ENCODE measurements around the gene RUFY4. TPM values are rescaled to one million over a fixed set of nuclear protein-coding genes. Genes with fewer than 3 reads are reported as not detected.

Gene RUFY4
- total and polyA plus RNA-seq, 2 of the 13 experiments (the other 11 are each of a cell fraction or from before 2014, with no cell fraction given): not detected

- POLR2A ChIA-PET: no interaction called here
Observed at GRCh38 chr2:218023636-218024035, 45.4 kb upstream of the RUFY4 start.

More at GRCh38 chr2:218023636-218024035, 45.4 kb upstream of the RUFY4 start:
- Histone ChIP-seq H3K4me2 (ENCODE audit: low read depth, low read length) (no peak overlapping the region), H3K9me3 (ENCODE audit: low read length) (no peaks in the 10 kb centered on the region), H4K20me1 (ENCODE audit: insufficient read depth, low read length) (no peaks in the 10 kb centered on the region), H3K79me2 (ENCODE audit: insufficient read depth, low read length) (no peaks in the 10 kb centered on the region), H3K4me1 (ENCODE audit: insufficient read depth, low read length) (no peaks in the 10 kb centered on the region), H2AFZ (ENCODE audit: low read length) (no peak overlapping the region), H3K36me3 (replicated peaks in 1 of 2; ENCODE audit: control insufficient read depth in 1 of 2, insufficient read depth in 2 of 2, low read length in 2 of 2) (no peaks in the 10 kb centered on the region), H3K9ac (ENCODE audit: insufficient read depth, low read depth, low read length) (no peak overlapping the region), H3K4me3 (replicated peaks in 1 of 3; ENCODE audit: insufficient read depth in 1 of 3, low read depth in 2 of 3, low read length in 3 of 3) (no peak overlapping the region), H3K27me3 (ENCODE audit: control insufficient read depth in 1 of 2, insufficient read depth in 2 of 2, low read length in 2 of 2) (peaks cover 5 to 59% of the 10 kb centered on the region in 2 experiments; a peak in 4 of 5 replicates), H3K27ac (ENCODE audit: extremely low read length, insufficient read depth, low read length) (no peak overlapping the region)
- FAIRE-seq (no peak), ATAC-seq (no peak), DNase-seq (ENCODE audit: low spot score) (no peak)
- BruUV-seq (replicated peaks): no TSS peak
- in situ Hi-C loops (cut with HindIII; ENCODE audit: extremely low pct_ligation_motif_present, low pct_unique_long_range_greater_than_20kb): no loop called here
- CTCF ChIA-PET (ENCODE audit: low intra/inter-chr PET ratio, low total read pairs): no interaction called here
- intact Hi-C loops (cut with micrococcal nuclease; ENCODE audit: unreplicated experiment): no loop called here
- 11% methylated on average over 3 of the region's 3 CpGs for WGBS (ENCODE audit: low lambda C conversion rate)
- TF ChIP-seq, protein P1, sequence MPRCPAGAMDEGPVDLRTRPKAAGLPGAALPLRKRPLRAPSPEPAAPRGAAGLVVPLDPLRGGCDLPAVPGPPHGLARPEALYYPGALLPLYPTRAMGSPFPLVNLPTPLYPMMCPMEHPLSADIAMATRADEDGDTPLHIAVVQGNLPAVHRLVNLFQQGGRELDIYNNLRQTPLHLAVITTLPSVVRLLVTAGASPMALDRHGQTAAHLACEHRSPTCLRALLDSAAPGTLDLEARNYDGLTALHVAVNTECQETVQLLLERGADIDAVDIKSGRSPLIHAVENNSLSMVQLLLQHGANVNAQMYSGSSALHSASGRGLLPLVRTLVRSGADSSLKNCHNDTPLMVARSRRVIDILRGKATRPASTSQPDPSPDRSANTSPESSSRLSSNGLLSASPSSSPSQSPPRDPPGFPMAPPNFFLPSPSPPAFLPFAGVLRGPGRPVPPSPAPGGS (CRISPR knock-in tag; IDR thresholded peaks at IDR 0.05): no peak
- TF ChIP-seq ZNF362 (CRISPR knock-in tag; IDR thresholded peaks at IDR 0.05; ENCODE audit: borderline replicate concordance) (no peak), ZNF414 (CRISPR knock-in tag; IDR thresholded peaks at IDR 0.05) (no peak), REXO4 (CRISPR knock-in tag; IDR thresholded peaks at IDR 0.05; ENCODE audit: borderline replicate concordance) (no peak), SP1 (IDR thresholded peaks at IDR 0.05) (no peak), SP1 (CRISPR knock-in tag; IDR thresholded peaks at IDR 0.05) (no peak)
- TF ChIP-seq, protein P2, sequence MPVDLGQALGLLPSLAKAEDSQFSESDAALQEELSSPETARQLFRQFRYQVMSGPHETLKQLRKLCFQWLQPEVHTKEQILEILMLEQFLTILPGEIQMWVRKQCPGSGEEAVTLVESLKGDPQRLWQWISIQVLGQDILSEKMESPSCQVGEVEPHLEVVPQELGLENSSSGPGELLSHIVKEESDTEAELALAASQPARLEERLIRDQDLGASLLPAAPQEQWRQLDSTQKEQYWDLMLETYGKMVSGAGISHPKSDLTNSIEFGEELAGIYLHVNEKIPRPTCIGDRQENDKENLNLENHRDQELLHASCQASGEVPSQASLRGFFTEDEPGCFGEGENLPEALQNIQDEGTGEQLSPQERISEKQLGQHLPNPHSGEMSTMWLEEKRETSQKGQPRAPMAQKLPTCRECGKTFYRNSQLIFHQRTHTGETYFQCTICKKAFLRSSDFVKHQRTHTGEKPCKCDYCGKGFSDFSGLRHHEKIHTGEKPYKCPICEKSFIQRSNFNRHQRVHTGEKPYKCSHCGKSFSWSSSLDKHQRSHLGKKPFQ (CRISPR knock-in tag; IDR thresholded peaks at IDR 0.05; ENCODE audit: insufficient replicate concordance): no peak
